HG03095 (cell line): ENCODE measurements around the gene AGAP1.

Experiments
- ATAC-seq: cut with Tn5 transposase; IDR thresholded peaks from one replicate; pipeline ENCODE4 v1.9.1; 2021; ENCODE audit warnings: moderate library complexity; ENCODE audit not compliant: unreplicated experiment

AGAP1 gene

DNA sequence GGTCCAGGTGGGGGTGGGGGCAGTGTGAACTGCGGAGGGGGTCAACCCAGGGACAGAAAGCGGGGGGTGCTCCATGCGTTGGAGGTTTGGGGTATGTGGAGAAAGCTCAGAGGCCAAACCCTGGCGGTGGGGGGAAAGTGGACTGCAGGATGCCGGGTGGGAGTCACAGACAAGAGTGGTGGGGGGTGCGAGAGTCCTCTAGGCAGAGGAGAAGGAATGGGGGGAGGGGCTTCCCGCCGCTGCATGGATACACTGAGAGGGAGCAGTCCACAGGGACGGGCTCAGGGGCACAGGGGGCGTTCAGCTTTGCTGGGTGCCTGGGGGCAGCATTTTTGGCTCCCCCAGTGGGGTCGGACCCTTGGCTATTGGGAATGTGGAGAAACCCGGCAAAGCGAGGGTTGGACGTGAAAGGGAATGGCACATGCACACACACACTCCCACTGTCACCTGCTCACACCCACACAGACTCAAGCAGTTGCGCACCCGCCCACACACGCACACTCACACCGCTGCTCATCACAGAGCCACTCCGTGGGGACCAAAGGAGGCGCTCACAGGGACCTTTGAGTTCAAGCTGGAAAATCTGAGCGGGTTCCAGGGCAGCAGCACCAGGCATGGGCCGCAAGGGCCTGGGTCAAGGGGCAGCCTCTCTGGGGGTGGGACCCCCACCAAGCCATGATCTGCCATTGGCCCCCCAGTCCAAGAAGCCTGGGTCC is 666.7 kb downstream of the AGAP1 start:
- no peak for ATAC-seq

DNA sequence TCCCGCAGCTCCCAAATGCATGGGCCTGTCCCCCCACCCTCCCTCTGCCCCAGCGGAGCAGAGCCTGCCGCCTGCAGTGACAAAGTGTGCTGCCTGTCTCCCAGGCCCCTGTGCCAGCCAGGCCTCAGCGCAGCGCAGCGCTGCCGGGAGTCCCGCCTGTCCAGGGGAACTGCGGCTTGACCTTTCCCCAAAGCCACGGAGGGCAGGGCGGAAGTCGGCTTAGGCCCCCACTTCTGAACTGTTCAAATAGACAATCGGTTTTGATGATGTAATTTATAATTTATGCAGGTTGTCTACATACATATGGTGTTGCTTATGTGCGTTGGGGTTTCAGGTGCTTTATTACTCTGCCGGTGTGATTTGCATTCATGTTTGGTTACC is 667.2 kb downstream of the AGAP1 start:
- no peak for ATAC-seq

DNA sequence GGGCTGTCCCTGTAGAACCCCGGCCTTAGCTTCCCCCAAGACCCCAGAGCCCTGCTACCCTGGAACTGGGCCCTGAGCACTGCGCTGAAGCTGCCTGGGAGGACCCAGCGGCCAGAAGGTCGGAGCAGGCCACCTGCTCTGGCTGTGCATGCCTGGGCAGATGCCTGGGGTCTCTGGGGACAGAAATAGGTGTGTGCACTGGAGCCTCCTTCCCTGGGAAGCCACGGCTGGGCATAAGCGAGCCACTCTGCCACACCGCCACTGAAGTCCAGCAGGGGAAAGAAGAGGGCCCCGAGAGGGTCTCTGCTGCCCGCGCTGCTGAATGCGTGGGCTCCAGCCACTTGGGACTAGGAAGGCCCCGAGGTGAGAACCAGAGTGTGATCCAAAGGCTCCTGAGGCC is 667.7 kb downstream of the AGAP1 start:
- ATAC-seq: no peak

DNA sequence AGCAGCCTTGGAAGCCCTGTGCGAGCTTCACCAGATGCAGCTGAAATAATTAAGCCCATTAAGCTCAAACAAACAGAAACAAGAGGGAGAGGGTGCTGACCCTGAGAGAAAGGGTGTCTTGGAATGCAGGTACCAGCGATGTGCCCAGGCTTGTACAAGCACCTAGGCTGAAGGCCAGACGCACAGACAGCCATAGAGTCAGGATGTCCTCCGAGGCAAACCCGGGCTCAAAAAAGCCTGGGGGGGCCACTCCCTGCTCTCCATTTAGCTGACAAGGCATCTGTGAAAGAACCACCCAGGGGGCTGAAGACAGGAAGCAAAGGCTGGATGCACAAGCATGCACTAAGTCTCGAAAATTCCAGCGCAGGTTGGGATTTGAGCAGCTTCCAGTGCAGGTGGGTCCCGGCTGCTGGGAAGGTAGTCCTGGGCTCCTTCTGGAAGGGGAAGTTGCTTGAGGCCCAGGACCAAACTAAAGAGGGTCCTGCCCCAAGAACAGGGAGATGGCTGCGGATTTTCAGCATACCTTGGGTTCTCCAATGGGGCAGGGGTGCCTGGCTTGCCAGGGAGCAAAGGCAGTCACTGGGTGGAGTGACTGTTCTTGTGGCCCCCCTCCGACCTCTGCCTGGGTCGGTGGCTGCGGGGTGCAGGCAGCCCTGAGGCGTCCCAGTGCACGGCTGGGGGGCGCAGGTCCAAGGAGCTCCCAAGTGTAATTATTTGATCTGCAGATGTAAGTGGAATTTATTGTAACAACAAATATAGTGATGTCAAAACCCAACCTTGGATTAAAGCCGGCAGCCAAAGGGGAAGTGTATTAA is 668.4 kb downstream of the AGAP1 start:
- ATAC-seq: no peak

DNA sequence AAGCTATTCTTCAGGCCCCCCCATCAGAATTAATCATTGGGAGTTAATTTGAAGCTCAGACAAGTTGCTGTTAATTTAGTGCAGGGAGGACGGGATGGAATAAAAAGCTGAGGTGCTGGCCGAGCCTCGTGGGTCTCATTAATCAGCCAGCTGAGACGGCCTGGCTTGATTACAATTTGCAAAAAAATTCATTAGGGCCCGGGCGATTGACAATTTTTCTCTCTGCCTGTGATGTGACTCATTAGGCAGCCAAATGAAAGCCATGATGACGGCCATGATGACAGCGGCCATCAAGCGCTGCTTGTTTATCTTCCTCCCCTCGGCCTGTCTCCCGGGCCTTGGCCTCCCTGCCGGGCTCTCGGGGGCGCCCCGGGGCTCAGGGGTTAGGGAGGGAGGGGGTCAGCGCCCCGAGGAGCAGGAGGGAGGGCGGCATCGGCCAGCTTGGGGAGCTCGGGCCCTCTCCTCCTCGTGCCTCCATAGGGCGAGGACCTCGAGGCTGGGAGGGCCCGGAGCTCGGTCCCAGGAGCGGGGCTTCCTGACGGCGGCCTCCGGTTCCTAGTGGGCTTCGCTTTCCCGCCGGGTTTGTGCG is 669.1 kb downstream of the AGAP1 start:
- ATAC-seq: no peak

DNA sequence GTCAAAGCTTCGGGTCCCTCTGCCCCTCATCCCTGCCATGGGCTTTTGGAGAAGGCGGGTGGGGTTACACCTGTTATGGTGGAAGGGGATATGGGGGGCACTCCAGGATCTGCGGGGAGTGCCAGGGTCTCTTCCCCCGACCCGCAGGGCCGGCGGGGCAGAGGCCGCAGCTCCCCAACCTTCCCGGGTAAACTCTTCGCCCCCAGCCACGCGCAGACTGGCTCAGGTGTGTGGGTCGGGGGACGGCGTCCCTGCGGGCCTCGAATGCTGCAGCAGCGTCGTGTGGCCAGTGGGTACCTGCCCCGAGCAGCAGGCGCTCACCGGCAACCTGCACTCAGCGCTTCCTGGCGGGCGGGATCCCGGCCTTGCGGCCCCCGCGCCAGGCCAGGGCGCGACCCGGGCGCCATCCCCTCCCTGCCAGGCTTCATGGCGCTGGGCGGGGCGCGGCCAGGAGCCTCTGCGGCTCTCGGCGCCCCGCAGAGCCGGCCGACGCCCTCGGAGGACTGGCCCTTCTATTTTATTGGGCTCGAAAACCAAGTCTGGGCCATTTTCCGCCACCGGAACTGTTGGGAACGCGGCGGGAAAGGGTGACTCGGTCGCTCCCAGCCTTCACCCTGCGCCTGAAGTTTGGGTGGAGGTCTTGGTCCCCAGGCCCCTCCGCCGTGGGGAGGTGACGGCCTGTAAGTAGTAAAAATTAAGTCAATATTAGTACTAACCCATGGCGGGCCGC is 669.8 kb downstream of the AGAP1 start:
- ATAC-seq: no peak

DNA sequence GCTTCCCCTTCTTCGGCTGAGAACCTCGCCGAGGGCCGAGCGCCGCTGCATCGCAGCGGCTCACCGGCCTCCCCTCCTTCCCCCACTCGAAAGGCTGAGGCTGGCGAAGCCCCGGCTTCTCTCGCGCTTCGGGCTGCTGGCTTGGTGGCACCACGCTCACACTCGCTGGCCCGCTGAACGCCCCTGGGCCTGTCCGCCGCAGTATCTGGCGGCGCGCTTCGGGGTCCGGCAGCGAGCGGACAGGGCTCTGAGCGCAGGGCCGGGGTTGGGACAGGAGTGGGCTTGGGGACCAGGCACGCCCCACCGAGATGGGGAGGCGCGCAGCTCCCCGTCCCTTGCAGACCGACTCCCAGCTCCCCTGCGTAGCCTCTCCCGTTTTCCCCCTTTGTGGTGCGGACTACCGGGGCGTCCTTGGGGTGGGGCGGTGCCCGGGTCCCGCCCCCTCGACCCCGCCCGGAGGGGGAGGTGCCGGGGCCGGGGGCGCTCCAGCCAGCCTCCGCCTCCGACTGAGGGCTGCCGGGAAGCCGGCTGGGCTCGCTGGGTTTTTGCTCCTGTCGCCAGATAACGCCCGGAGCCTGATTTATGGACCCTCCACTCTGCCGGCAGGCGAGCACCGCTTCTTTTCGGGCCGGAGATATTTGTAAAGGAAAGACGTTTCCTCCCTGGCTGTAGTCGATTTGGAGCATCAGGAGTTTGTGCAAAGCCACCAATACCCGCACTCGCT is 670.5 kb downstream of the AGAP1 start:
- no peak for ATAC-seq

DNA sequence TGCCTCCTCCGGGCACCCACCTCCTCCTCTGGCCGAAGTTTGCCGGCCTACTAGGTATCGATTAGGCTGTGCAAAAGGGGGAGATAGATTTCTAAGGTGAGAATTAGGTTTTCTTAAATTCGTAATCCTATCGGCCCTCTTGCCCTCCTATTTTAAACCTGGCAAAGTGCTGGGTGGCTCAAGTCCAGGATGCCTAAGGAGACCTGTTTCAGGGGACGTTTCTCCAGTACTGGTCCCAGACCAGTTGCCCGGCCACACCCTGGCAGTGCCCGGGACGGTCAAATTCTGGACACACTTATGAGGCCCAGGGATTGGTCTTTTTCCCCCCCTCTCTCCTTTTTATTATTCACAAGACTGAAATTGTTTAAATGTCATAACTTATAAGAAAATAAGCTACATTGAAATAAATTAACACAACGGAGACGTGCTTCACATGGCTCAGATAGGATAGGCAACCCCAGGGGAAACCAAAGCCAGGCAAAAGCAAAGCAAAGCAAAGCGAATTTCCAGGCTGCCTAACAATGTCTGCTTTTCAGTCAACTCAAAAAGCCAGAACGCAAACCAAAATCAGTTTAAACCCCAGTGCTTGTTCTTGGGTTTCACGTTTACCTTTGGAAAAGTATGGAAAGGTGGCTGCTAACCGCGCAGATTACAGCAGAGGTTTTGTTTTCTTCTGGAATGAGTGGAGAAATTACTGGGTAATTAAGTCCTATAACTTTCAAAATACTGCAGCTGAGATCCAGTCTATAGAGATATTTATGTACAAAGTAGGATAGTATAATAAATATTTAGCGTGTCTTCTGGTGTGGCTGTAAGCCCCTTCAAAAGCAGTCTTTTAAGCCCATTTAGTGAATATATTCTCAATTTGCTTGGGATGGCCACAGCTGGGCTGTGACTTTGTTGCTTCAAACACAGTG is 671.3 kb downstream of the AGAP1 start:
- no peak for ATAC-seq

DNA sequence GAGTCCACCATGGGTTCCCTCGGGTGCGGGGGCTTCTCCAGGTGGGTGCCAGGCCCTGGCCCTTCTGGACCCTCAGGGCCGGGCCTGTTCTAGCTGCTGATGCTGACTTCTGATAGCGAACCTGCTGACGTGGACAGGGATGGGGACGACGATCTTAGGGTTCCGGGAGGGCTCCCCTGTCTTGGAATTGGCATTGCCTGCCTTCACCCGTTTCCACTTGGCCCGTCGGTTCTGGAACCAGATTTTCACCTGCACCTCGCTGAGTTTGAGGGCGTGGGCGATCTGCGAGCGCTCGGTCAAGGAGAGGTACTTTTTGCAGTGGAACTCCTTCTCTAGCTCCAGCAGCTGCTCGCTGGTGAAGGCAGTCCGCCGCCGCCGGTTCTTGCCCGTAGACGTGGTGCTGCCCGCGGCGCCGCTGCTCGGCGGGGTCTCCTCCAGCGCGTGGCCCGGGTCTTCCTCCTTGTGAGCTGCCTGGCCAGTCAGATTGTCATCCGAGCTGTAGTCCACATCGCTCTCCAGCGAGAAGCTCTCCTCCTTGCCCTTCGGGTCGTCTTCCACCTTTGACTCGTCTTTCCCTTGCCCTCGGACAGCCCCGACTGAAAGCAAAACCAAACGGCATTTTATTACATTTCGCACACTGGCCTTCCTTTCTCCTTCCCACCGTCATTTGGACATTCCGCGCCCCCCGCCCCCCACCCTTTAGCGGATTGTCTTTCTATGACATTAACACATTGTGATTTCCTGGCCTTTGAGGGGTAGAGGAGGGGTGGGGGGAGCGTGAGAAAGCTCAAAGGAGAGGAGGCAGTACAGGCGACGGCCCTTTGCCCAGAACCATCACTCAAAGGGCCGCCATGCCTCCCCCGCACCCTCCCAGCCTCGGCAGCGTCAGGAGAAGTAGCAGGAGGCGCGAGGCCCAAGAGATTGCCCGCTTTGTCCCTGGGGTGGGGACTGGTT is 672.3 kb downstream of the AGAP1 start:
- ATAC-seq: no peak

DNA sequence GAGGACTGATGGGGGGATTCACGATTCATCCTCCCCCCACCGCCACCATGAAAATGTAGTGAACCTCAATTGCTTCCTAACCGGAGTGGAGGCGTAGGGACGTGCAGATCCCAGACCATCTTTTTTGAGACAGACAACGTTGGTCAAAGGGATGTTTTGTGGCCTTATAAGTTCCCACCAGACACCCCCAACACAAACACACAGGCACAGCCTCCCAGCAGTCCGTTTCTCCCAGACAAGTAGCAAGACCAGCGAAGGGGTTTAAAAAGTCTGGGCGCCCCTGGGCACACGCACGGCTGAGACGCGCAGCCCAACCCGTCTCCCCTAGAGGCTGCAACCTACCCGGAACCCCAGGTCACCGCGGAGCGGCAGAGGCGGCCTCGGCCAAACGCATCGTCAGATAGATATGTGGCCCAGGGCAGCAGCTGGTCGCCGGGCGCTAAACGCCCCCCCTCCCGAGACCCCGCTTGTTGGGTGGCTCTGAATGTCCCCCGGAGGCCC is 673.0 kb downstream of the AGAP1 start:
- no peak for ATAC-seq

DNA sequence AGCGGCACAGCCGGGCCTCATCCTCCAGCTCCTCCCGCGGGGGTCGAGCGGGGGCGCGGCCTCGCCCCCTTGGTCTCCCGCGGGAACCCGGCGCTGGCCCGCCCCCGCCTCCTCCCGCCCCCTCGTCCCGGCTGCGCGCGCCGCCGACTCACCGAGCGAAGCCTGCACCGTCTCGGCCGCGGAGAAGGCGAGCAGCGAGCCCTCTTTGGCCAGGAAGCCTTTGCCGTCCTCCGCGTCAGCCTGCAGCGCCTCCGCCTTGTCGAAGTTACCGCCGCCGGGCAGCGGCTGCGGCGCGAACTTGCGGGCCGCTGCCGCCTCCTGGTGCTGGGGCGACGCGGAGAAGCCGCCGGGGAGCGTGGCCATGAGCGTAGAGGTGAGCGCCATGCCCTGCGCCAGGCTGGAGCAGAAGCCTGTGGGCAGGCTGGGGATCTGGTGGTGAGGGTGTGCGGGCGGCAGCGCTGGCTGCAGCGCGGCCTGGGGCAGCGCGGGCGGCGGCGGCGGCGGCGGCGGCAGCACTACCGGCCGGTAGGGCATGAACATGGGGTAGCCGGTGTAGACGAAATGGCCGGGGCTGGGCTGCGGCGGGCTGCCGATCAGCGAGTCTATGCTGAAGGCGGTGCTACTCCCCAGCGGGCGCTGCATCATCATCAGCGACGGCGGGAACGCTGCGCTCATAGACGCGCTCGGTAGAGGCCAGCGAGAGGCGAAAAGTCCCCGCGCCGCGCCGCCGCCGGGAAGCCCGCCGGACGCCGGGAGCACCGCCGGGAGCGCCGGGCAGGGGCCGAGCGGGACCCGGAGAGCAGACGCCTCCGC is 673.7 kb downstream of the AGAP1 start:
- no peak for ATAC-seq

DNA sequence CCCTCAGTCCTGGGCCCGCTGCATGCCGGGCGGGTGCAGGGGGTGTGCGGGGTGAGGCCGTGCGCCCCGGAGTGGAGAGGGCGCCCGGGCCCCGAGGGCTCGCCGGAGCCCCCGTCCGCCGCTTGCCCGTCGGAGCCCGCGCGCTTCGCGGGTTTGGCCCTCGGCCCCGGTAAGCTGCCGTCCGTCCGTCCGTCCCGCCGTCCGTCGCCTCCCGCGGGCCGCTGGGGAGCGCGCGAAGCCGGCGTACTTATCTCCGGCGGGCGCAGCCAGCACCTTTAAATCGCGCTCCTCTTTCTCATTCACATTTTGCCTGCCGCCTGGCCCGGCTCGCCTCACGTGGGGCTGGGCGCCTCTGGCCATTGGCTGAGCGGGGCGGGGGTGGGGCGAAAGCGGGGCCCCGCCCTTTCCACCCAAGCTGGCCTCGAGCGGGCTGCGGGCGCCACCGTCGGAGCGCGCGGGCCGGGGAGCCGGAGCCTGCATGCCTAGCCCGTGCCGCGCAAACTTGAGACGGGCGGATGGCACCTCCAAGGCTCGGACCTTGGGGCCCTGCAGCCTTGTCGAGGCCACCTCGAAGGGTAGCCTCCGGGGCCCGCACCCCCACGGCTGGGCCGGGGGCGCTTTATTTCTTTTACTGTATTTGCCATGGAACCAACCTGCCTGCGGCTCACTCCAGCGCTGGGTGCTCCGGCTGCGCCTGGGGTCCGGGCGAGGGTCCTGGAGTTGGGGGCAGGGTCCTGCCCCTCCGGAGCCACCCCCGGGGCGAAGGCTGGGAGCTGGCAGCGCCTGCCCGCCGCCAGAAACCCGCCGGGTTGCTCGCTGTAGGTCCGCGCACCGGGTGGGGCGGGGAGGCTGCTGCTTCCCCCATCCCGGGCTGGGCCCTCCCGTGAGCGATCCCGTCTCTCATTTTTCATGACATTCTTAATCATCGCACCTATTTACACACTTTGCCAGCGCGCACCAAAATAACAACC is 674.6 kb downstream of the AGAP1 start, which contains the start of gene GBX2:
TSS of gene GBX2 (minus strand) at position 277 of the 971 bp plus-strand sequence. CDS start 415 bp downstream, outside the sequence.
- no peak for ATAC-seq

DNA sequence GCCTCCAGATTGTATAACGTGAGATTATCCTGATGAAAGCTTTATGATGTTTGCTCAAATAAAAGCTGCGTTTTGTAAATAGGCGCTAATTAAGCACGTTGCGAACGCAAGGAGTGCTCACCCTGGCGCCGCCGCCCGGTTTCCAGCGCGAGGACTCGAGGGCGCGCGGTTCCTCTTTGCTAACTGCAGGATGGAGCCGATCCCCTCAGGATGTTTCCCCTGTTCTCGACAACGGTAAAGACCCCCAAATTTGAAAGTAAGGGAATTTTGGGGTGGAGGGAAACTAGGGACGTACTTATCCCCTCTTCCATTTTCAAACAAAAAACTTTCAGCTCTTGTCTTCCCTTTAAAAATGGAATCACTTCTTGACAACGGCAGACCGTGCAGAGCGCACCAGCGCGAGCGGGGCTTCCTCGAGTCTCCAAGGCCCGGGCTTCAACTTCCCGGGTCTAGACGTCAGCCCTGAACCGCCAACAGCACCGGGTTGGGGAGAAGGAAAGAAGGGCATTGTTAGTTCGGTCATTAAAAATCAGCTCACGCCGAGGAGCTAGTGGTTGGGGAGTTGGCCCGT is 675.4 kb downstream of the AGAP1 start:
- ATAC-seq: no peak

DNA sequence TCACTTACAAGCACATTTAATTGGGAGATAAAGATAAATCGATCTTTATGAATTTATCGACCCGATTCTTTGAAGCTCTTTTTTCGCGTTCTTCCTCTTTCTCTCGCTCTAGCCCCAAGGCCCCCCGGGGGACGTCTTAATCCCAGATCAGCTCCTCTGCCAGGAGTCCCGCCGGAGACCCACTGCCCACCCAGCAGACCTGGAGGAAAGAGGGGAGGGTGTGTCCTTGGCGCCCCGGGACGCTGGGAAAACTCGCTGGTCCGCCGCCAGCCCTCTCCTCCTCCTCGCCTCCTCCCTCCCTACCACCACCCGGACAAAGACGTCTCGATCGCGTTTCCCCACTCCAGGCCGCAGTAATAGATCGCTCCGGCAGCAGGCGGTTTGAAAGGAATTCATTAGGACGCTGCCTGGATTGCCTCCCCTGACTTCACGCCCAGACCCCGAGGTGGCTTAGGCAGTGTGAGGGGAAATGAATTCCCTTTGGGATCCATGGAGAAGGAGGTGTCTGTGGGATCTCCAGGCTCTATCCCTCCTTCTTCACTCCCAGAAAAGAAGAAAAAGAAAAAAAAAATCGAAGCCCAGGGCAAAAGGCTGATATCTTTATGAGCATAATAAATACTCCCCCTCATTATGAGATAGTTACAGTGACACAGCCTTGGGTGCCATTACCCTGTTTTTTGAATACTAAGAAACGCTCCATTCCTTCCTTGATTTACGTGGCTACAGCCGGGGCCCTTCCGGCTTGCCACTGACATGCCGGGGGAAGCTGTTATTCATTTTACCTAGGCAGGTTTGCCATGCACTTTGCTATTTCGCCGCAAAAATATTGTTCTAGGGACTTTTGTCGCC is 676.1 kb downstream of the AGAP1 start:
- no peak for ATAC-seq

DNA sequence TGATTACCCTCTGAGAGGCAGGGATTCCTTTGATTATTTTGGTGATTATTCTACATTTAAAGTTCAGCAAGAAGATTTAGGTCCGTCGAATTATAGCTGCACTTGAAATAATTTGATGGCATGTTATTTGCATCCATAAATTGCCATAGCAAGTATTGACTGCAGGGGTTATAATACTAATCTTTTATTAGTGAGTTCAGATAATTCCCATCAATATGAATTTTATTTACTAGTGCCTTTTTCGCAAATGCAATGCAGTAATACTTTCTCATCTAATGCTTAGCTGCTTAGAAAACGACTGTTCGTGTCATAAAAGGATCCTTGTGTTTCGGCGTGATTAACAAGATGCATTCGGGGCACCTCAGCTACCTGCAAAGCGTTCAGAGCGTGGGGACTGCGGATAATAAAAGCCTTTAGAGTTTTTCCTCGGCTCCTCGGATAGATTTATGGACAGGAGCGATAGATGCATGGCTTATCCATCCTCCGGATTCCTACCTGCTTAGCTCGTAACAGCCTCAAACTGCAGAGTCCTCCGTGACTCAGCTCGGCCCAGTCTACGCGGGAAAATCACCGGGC is 676.8 kb downstream of the AGAP1 start:
- no peak for ATAC-seq
